ENCODE data around the gene INSIG2.

DNA sequence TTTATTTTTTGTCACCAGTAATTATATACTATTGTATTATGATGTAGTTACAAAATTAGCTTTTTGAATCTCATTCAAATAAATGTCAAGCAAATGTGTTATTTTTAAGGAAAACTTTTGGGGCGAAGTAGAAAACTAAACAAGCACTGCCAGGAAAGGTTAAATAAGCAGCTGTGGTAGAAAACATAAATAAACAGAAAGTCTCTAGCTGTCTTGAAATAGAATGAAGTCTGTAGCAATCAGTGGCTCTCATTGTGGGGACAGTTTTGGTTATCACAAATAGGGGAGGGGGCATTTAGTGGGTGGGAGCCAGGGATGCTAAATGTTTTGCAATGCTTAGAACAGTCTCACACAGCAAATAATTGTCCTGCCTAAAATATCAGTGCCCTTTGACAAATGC is 3.4 kb downstream of the INSIG2 start:
- no peak for TF ChIP-seq POLR2A (IDR thresholded peaks at IDR 0.05)
- TF ChIP-seq, protein P1, sequence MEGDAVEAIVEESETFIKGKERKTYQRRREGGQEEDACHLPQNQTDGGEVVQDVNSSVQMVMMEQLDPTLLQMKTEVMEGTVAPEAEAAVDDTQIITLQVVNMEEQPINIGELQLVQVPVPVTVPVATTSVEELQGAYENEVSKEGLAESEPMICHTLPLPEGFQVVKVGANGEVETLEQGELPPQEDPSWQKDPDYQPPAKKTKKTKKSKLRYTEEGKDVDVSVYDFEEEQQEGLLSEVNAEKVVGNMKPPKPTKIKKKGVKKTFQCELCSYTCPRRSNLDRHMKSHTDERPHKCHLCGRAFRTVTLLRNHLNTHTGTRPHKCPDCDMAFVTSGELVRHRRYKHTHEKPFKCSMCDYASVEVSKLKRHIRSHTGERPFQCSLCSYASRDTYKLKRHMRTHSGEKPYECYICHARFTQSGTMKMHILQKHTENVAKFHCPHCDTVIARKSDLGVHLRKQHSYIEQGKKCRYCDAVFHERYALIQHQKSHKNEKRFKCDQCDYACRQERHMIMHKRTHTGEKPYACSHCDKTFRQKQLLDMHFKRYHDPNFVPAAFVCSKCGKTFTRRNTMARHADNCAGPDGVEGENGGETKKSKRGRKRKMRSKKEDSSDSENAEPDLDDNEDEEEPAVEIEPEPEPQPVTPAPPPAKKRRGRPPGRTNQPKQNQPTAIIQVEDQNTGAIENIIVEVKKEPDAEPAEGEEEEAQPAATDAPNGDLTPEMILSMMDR (IDR thresholded peaks at IDR 0.05 in 4 of 5, conservative IDR thresholded peaks at IDR 0.05 in 1 of 5) = no peak
